Right lobe of liver (tissue), 4 donors: ENCODE results near the gene ACTR5.

Experiments
- POLR2A ChIP-seq: fragments of 450-650 bp; IDR thresholded peaks from one replicate; pipeline ENCODE4 v1.6.1; 2017; ENCODE audit warnings: antibody characterized with exemption, mild to moderate bottlenecking
- TF ChIP-seq, protein P1 (sequence below), 4 donors: fragments of 200-600 bp in 3 of 4; fragments of 450-650 bp in 1 of 4; IDR thresholded peaks; one replicate each; pipeline versions ENCODE4 v1.5.1 to v1.8.0; 2016 to 2022; ENCODE audit warnings: antibody characterized with exemption in 4 of 4, mild to moderate bottlenecking in 2 of 4
- donor health status: DM: no; HTN: no; CAD: no.
- donor health status: DM: no; HTN: no; CAD: no.
- donor health status: DM: no; HTN: yes; CAD: no.

DNA sequence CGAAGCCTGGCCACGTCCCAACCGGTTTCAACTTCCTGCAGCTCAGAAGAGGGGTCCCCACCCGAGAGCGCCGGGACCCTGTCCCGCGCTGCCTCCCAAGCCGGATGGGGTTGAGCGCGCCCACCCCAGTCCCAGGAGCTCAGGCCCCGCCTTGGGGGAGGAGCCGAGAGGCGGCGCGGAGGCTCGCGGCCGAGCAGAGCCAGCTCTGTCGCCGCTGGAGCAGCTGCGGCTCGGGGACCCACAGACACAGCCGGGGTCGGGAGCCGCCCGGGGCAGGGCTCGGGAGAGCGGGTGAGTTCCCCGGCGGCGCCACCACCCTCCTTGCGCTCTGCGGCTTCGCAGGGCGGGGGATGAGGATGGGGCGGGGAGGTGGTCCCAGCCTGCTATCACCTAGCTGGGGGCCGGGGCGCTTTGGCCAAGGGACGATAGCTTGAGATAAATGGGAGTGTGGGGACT, 57.3 kb downstream of the ACTR5 start, which contains the start of gene PPP1R16B:
- TF ChIP-seq, protein P1, sequence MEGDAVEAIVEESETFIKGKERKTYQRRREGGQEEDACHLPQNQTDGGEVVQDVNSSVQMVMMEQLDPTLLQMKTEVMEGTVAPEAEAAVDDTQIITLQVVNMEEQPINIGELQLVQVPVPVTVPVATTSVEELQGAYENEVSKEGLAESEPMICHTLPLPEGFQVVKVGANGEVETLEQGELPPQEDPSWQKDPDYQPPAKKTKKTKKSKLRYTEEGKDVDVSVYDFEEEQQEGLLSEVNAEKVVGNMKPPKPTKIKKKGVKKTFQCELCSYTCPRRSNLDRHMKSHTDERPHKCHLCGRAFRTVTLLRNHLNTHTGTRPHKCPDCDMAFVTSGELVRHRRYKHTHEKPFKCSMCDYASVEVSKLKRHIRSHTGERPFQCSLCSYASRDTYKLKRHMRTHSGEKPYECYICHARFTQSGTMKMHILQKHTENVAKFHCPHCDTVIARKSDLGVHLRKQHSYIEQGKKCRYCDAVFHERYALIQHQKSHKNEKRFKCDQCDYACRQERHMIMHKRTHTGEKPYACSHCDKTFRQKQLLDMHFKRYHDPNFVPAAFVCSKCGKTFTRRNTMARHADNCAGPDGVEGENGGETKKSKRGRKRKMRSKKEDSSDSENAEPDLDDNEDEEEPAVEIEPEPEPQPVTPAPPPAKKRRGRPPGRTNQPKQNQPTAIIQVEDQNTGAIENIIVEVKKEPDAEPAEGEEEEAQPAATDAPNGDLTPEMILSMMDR (IDR thresholded peaks at IDR 0.05) = no peak
- peak; percentile 56 for TF ChIP-seq POLR2A
